HG02840 (cell line): ENCODE results near the gene ANXA6.
A peak's percentile ranks its signal among the peaks of the same experiment; 100 is the strongest.

ENCODE experiments used
- ATAC-seq: cut with Tn5 transposase; IDR thresholded peaks from one replicate; pipeline ENCODE4 v1.9.1; 2021; ENCODE audit warnings: mild to moderate bottlenecking, moderate library complexity, moderate number of reproducible peaks; ENCODE audit not compliant: unreplicated experiment, low FRiP score

The ANXA6 gene

GRCh38 chr5:151132963-151133362, 24.6 kb downstream of the ANXA6 start:
- no peak for ATAC-seq

- ATAC-seq, result no peak
Measured at GRCh38 chr5:151130922-151131891, 26.4 kb downstream of the ANXA6 start.

- no peak for ATAC-seq
Measured at GRCh38 chr5:151130235-151130921, 27.2 kb downstream of the ANXA6 start.

GRCh38 chr5:151128817-151129216, 28.8 kb downstream of the ANXA6 start:
- no peak for ATAC-seq

GRCh38 chr5:151127926-151128325, 29.7 kb downstream of the ANXA6 start:
- ATAC-seq, result no peak

- ATAC-seq, result no peak
Measured at GRCh38 chr5:151126199-151126645, 31.4 kb downstream of the ANXA6 start.

- ATAC-seq, result no peak
Measured at GRCh38 chr5:151125421-151125820, 32.2 kb downstream of the ANXA6 start.

- peak; percentile 84 for ATAC-seq
Measured at GRCh38 chr5:151123897-151124751, 33.5 kb downstream of the ANXA6 start.

GRCh38 chr5:151122828-151123227, 34.8 kb downstream of the ANXA6 start:
- ATAC-seq, result no peak

- ATAC-seq, result no peak
Measured at GRCh38 chr5:151121665-151122064, 35.9 kb downstream of the ANXA6 start.

GRCh38 chr5:151121095-151121494, 36.5 kb downstream of the ANXA6 start:
- ATAC-seq, result no peak

- ATAC-seq, result no peak
Measured at GRCh38 chr5:151118913-151119575, 38.5 kb downstream of the ANXA6 start.

- no peak for ATAC-seq
Measured at GRCh38 chr5:151115272-151115905, 42.2 kb downstream of the ANXA6 start.

GRCh38 chr5:151113651-151114050, 43.9 kb downstream of the ANXA6 start:
- ATAC-seq, result no peak

- no peak for ATAC-seq
Measured at GRCh38 chr5:151110992-151111391, 46.6 kb downstream of the ANXA6 start.

GRCh38 chr5:151110122-151110681, 47.4 kb downstream of the ANXA6 start:
- no peak for ATAC-seq

- ATAC-seq, result no peak
Measured at GRCh38 chr5:151108566-151108965, 49.0 kb downstream of the ANXA6 start.

GRCh38 chr5:151107738-151108520, 49.6 kb downstream of the ANXA6 start:
- ATAC-seq, result no peak
